GM12878 (cell line): ENCODE data around the gene FHOD3. TPM values are rescaled to one million over a fixed set of nuclear protein-coding genes. Genes with fewer than 3 reads are reported as not detected.

ENCODE experiments used
- CBX3 ChIP-seq: fragments of 200-600 bp; sonication (generic); IDR thresholded peaks from 2 replicates; pipeline ENCODE4 v1.6.1; 2016; ENCODE audit warnings: low read depth, borderline replicate concordance
- CEBPB ChIP-seq, 2 experiments: fragments of 150-350 bp in 1 of 2; IDR thresholded peaks; 2 replicates each; pipeline ENCODE4 v1.6.1; 2012 to 2014; ENCODE audit warnings: low read depth in 2 of 2, low read length in 2 of 2, borderline replicate concordance in 1 of 2, inconsistent platforms in 1 of 2
- CREM ChIP-seq: IDR thresholded peaks from 2 replicates; pipeline ENCODE4 v1.6.1; 2014; ENCODE audit warnings: antibody characterized with exemption, low read depth
- EZH2 ChIP-seq: IDR thresholded peaks from 2 replicates; pipeline ENCODE4 v1.6.1; 2012; ENCODE audit warnings: low read depth, mild to moderate bottlenecking, control low read depth, inconsistent platforms, low read length, borderline replicate concordance; ENCODE audit not compliant: control insufficient read depth
- HSF1 ChIP-seq: fragments of 150-350 bp; IDR thresholded peaks from 2 replicates; pipeline ENCODE4 v1.6.1; 2014; ENCODE audit warnings: mild to moderate bottlenecking, low read depth, low read length
- IKZF1 ChIP-seq: fragments of 450-650 bp; conservative IDR thresholded peaks from 2 replicates; pipeline ENCODE4 v1.6.1; 2017; ENCODE audit warnings: antibody characterized with exemption, mild to moderate bottlenecking
- IRF4 ChIP-seq: IDR thresholded peaks from 2 replicates; pipeline ENCODE4 v1.6.1; 2011; ENCODE audit warnings: low read depth, low read length
- KAT2A ChIP-seq: conservative IDR thresholded peaks from 2 replicates; pipeline ENCODE4 v1.6.1; 2011; ENCODE audit warnings: low read depth, low read length; ENCODE audit not compliant: control insufficient read depth
- MEF2B ChIP-seq: fragments of 450-650 bp; IDR thresholded peaks from 2 replicates; pipeline ENCODE4 v1.6.1; 2018; ENCODE audit warnings: mild to moderate bottlenecking, moderate library complexity; ENCODE audit not compliant: partially characterized antibody, poor library complexity, severe bottlenecking
- RAD51 ChIP-seq: fragments of 450-650 bp; IDR thresholded peaks from 2 replicates; pipeline ENCODE4 v1.6.1; 2016; ENCODE audit warnings: moderate library complexity, mild to moderate bottlenecking, inconsistent platforms
- RCOR1 ChIP-seq: conservative IDR thresholded peaks from 2 replicates; pipeline ENCODE4 v1.6.1; 2012; ENCODE audit warnings: low read depth, low read length, improper control_type of control experiment
- RUNX3 ChIP-seq: IDR thresholded peaks from 2 replicates; pipeline ENCODE4 v1.6.1; 2012; ENCODE audit warnings: low read length, inconsistent platforms
- SRF ChIP-seq, 2 experiments: IDR thresholded peaks; 2 replicates each; pipeline ENCODE4 v1.6.1; 2011; ENCODE audit warnings: low read depth in 2 of 2, low read length in 2 of 2, mild to moderate bottlenecking in 1 of 2, moderate library complexity in 1 of 2
- SUZ12 ChIP-seq: fragments of 200-600 bp; sonication (generic); IDR thresholded peaks from one replicate; pipeline ENCODE4 v1.6.1; 2018; ENCODE audit warnings: antibody characterized with exemption, mild to moderate bottlenecking; ENCODE audit not compliant: unreplicated experiment
- ZBTB33 ChIP-seq: fragments of 450-650 bp; IDR thresholded peaks from 2 replicates; pipeline ENCODE4 v1.6.1; 2017; ENCODE audit warnings: mild to moderate bottlenecking
- ZNF217 ChIP-seq: fragments of 450-650 bp; IDR thresholded peaks from 2 replicates; pipeline ENCODE4 v1.6.1; 2017; ENCODE audit warnings: antibody characterized with exemption, mild to moderate bottlenecking
- ZNF622 ChIP-seq: fragments of 450-650 bp; IDR thresholded peaks from 2 replicates; pipeline ENCODE4 v1.6.1; 2017; ENCODE audit warnings: mild to moderate bottlenecking, inconsistent platforms
- ZSCAN29 ChIP-seq: fragments of 450-650 bp; IDR thresholded peaks from 2 replicates; pipeline ENCODE4 v1.6.1; 2017; ENCODE audit warnings: mild to moderate bottlenecking, moderate library complexity
- polyA plus RNA-seq, 11 experiments: library from polyadenylated mRNA; depleted of rRNA in 4 of 11; unstranded in 6 of 11; stranded (reverse) in 5 of 11; fragments of >200 nt; fragmentation: Nextera tagmentation in 4 of 11; fragmentation: Illumina TruSeq in 1 of 11; extraction: Ambion mirVana in 4 of 11; extraction: Trizol in 1 of 11; gene quantifications; 1 replicate in 1 of 11; 2 replicates in 10 of 11; pipeline versions ENCODE4 v1.2.1 to v1.2.3, GENCODE V29; 2011 to 2016; ENCODE audit warnings: inconsistent platforms in 2 of 11, missing spikeins in 2 of 11, low read depth in 1 of 11
- total RNA-seq, 4 experiments: library from RNA; depleted of rRNA in 3 of 4; stranded (reverse); fragments of >200 nt in 3 of 4; fragmentation: Illumina TruSeq in 1 of 4; extraction: Trizol in 1 of 4; gene quantifications; 2 replicates each; pipeline versions ENCODE4 v1.2.1 to v1.2.3, GENCODE V29; 2013 to 2021
- TF ChIP-seq, protein P1 (sequence below): IDR thresholded peaks from 2 replicates; pipeline ENCODE4 v1.6.1; 2012; ENCODE audit warnings: low read depth, low read length, improper control_type of control experiment
- TF ChIP-seq, protein P2 (sequence below): IDR thresholded peaks from 2 replicates; pipeline ENCODE4 v1.6.1; 2012; ENCODE audit warnings: improper control_type of control experiment, low read depth, low read length; ENCODE audit not compliant: insufficient replicate concordance

Gene FHOD3
- total and polyA plus RNA-seq, 10 of the 15 experiments (the other 5 are each of a cell fraction or from before 2014, with no cell fraction given) = 0.77 to 26.7 (median 10.4) TPM

GRCh38 chr18:36828630-36829361, 531.3 kb downstream of the FHOD3 start, which contains the start of the genes KIAA1328 and TPGS2 (continued):
- TF ChIP-seq, protein P1, sequence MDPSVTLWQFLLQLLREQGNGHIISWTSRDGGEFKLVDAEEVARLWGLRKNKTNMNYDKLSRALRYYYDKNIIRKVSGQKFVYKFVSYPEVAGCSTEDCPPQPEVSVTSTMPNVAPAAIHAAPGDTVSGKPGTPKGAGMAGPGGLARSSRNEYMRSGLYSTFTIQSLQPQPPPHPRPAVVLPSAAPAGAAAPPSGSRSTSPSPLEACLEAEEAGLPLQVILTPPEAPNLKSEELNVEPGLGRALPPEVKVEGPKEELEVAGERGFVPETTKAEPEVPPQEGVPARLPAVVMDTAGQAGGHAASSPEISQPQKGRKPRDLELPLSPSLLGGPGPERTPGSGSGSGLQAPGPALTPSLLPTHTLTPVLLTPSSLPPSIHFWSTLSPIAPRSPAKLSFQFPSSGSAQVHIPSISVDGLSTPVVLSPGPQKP = no peak; the same call in 1 of the 2 replicates
- TF ChIP-seq CEBPB (IDR thresholded peaks at IDR 0.05; ENCODE audit: borderline replicate concordance in 1 of 2, low read depth in 2 of 2, low read length in 2 of 2) (no peak), EZH2 (no peak), RCOR1 (no peak), CBX3 (no peak), CREM (peak; percentile 80), RUNX3 (peak; percentile 36; the same call in 1 of the 2 replicates), IRF4 (no peak), KAT2A (no peak), SUZ12 (no peak), RAD51 (no peak), HSF1 (no peak), MEF2B (no peak), ZSCAN29 (no peak), ZBTB33 (no peak), SRF (IDR thresholded peaks at IDR 0.05; ENCODE audit: low read depth in 2 of 2, low read length in 2 of 2) (no peak), ZNF622 (no peak), ZNF217 (peak; percentile 80; the same call in 1 of the 2 replicates), IKZF1 (peak; percentile 92)
- TF ChIP-seq, protein P2, sequence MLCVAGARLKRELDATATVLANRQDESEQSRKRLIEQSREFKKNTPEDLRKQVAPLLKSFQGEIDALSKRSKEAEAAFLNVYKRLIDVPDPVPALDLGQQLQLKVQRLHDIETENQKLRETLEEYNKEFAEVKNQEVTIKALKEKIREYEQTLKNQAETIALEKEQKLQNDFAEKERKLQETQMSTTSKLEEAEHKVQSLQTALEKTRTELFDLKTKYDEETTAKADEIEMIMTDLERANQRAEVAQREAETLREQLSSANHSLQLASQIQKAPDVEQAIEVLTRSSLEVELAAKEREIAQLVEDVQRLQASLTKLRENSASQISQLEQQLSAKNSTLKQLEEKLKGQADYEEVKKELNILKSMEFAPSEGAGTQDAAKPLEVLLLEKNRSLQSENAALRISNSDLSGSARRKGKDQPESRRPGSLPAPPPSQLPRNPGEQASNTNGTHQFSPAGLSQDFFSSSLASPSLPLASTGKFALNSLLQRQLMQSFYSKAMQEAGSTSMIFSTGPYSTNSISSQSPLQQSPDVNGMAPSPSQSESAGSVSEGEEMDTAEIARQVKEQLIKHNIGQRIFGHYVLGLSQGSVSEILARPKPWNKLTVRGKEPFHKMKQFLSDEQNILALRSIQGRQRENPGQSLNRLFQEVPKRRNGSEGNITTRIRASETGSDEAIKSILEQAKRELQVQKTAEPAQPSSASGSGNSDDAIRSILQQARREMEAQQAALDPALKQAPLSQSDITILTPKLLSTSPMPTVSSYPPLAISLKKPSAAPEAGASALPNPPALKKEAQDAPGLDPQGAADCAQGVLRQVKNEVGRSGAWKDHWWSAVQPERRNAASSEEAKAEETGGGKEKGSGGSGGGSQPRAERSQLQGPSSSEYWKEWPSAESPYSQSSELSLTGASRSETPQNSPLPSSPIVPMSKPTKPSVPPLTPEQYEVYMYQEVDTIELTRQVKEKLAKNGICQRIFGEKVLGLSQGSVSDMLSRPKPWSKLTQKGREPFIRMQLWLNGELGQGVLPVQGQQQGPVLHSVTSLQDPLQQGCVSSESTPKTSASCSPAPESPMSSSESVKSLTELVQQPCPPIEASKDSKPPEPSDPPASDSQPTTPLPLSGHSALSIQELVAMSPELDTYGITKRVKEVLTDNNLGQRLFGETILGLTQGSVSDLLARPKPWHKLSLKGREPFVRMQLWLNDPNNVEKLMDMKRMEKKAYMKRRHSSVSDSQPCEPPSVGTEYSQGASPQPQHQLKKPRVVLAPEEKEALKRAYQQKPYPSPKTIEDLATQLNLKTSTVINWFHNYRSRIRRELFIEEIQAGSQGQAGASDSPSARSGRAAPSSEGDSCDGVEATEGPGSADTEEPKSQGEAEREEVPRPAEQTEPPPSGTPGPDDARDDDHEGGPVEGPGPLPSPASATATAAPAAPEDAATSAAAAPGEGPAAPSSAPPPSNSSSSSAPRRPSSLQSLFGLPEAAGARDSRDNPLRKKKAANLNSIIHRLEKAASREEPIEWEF = no peak
